Measurements from ENCODE around the gene PHF19. TPM values are rescaled to one million over a fixed set of nuclear protein-coding genes. Genes with fewer than 3 reads are reported as not detected.

The PHF19 gene
- polyA plus RNA-seq, 1 donor = 43.4 TPM

GRCh38 chr9:120854596-120855327 lies 22.2 kb downstream of the PHF19 start:
- DNase-seq = no peak

GRCh38 chr9:120853198-120853597 lies 23.8 kb downstream of the PHF19 start:
- DNase-seq = no peak

GRCh38 chr9:120852240-120853010 lies 24.6 kb downstream of the PHF19 start:
- DNase-seq = no peak

- no peak for DNase-seq
Observed at GRCh38 chr9:120851449-120851848, 25.5 kb downstream of the PHF19 start.

- no peak for DNase-seq
Observed at GRCh38 chr9:120850315-120850714, 26.7 kb downstream of the PHF19 start.

GRCh38 chr9:120846906-120847305 lies 30.1 kb downstream of the PHF19 start:
- DNase-seq = no peak

- no peak for DNase-seq
Observed at GRCh38 chr9:120846251-120846889, 30.6 kb downstream of the PHF19 start.

GRCh38 chr9:120845255-120845654 lies 31.7 kb downstream of the PHF19 start:
- no peak for DNase-seq

- peak; percentile 94 for DNase-seq
Observed at GRCh38 chr9:120842685-120843485, 34.1 kb downstream of the PHF19 start, which contains the start of gene PSMD5. Gene PSMD5, minus strand, starts transcription at chr9:120842922. Its CDS starts 13 bp downstream, at chr9:120842909.

- no peak for DNase-seq
Observed at GRCh38 chr9:120841930-120842684, 34.9 kb downstream of the PHF19 start.

- DNase-seq = no peak
Observed at GRCh38 chr9:120839146-120839545, 37.8 kb downstream of the PHF19 start.

GRCh38 chr9:120837921-120838320 lies 39.1 kb downstream of the PHF19 start:
- DNase-seq = no peak

GRCh38 chr9:120833325-120833724 lies 43.7 kb downstream of the PHF19 start:
- no peak for DNase-seq

- DNase-seq = no peak
Observed at GRCh38 chr9:120832807-120833206, 44.2 kb downstream of the PHF19 start.

GRCh38 chr9:120830865-120831264 lies 46.1 kb downstream of the PHF19 start:
- DNase-seq = no peak

- DNase-seq = no peak
Observed at GRCh38 chr9:120830151-120830550, 46.8 kb downstream of the PHF19 start.

- no peak for DNase-seq
Observed at GRCh38 chr9:120829650-120830049, 47.3 kb downstream of the PHF19 start.

- DNase-seq = no peak
Observed at GRCh38 chr9:120820095-120820494, 56.9 kb downstream of the PHF19 start.

GRCh38 chr9:120818595-120818994 lies 58.4 kb downstream of the PHF19 start:
- DNase-seq = no peak

GRCh38 chr9:120815075-120815474 lies 61.9 kb downstream of the PHF19 start:
- no peak for DNase-seq

GRCh38 chr9:120808931-120809330 lies 68.1 kb downstream of the PHF19 start:
- DNase-seq = no peak
